Stimulated activated CD4-positive, alpha-beta T cell treated with anti-CD3 and anti-CD28 coated beads, TNF-alpha, amount 100 ng/mL, for 48 hours (primary cell): Measurements from ENCODE around the gene INTS3.

ENCODE experiments used
- DNase-seq, 3 donors: peaks; one replicate each; pipeline ENCODE4 v3.0.0-alpha.2; 2020; ENCODE audit warnings: low read depth in 3 of 3

INTS3 gene

GRCh38 chr1:153727463-153728304 is at the start of gene INTS3:
Gene INTS3 (plus strand): TSS chr1:153728050. CDS start chr1:153728635, 585 bp downstream.
- peak; percentile 96 to 100 (median 99) for DNase-seq

- DNase-seq = no peak
These were observed 49.1 kb upstream of the INTS3 start, which contains the start of gene NPR1 for GRCh38 chr1:153678519-153679336. Gene NPR1 (plus strand): TSS chr1:153678688. CDS start chr1:153679109, 421 bp downstream.

- DNase-seq = no peak
These were observed 48.3 kb upstream of the INTS3 start for GRCh38 chr1:153679337-153680119.

GRCh38 chr1:153680120-153680403 is 47.8 kb upstream of the INTS3 start:
- DNase-seq = no peak

- DNase-seq = no peak
These were observed 45.1 kb upstream of the INTS3 start for GRCh38 chr1:153682730-153683129.

- no peak for DNase-seq
These were observed 44.0 kb upstream of the INTS3 start for GRCh38 chr1:153683854-153684253.

GRCh38 chr1:153684892-153685291 is 43.0 kb upstream of the INTS3 start:
- no peak for DNase-seq

- DNase-seq = no peak
These were observed 42.1 kb upstream of the INTS3 start for GRCh38 chr1:153685544-153686340.

GRCh38 chr1:153687346-153688125 is 40.3 kb upstream of the INTS3 start:
- DNase-seq = no peak

- DNase-seq = no peak
These were observed 39.6 kb upstream of the INTS3 start for GRCh38 chr1:153688276-153688675.

- no peak for DNase-seq
These were observed 39.0 kb upstream of the INTS3 start for GRCh38 chr1:153688736-153689328.

GRCh38 chr1:153693466-153693865 is 34.4 kb upstream of the INTS3 start:
- no peak for DNase-seq

- no peak for DNase-seq
These were observed 31.1 kb upstream of the INTS3 start for GRCh38 chr1:153696741-153697140.

GRCh38 chr1:153697191-153698019 is 30.4 kb upstream of the INTS3 start:
- no peak for DNase-seq

GRCh38 chr1:153698020-153698922 is 29.6 kb upstream of the INTS3 start:
- no peak for DNase-seq

GRCh38 chr1:153698923-153699714 is 28.7 kb upstream of the INTS3 start:
- no peak for DNase-seq

- no peak for DNase-seq
These were observed 28.1 kb upstream of the INTS3 start for GRCh38 chr1:153699768-153700167.
